ENCODE data around the gene DRG2. TPM values are rescaled to one million over a fixed set of nuclear protein-coding genes. Genes with fewer than 3 reads are reported as not detected.

Gene DRG2
- total RNA-seq, 1 donor from 2014 or later, result 25.3 TPM

- no peak for DNase-seq (ENCODE audit: low spot score)
Measured at GRCh38 chr17:18074566-18075272, 13.0 kb upstream of the DRG2 start.

DNA sequence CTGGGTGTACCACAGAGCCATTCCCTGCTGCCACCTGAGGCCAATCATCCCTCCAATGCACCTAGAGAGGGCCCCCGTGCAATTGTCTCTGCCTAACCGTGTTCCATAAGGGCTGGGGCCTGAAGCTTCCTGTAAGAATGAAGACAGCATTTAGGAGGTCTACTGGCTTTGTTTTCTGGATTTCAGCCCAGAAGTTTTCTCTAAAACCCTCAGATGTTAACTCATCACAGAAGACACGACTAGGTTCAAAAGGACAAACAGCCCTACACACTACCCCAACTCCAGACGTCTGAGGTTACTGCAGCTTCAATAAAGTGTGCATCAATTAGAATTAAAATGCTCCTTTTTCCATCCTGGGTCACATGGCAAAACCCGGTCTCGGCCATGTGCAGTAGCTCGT, 10.8 kb upstream of the DRG2 start:
- peak; percentile 84 for DNase-seq (ENCODE audit: low spot score)

GRCh38 chr17:18079543-18079942, 8.2 kb upstream of the DRG2 start:
- DNase-seq (ENCODE audit: low spot score), result no peak

DNA sequence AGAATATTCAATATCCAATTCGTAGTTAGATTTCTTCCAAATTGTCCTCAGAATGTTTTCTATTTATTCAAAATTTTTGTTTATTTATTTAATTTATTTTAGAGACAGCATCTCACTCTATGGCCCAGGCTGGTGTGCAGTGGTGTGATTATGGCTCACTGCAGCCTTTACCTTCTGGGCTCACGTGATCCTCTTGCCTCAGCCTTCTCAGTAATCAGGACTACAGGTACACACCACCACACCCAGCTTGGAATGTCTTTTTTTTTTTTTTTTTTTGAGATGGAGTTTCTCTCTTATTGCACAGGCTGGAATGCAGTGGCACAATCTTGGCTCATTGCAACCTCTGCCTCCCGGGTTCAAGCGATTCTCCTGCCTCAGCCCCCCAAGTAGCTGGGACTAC, 3.5 kb upstream of the DRG2 start:
- no peak for DNase-seq (ENCODE audit: low spot score)

DNA sequence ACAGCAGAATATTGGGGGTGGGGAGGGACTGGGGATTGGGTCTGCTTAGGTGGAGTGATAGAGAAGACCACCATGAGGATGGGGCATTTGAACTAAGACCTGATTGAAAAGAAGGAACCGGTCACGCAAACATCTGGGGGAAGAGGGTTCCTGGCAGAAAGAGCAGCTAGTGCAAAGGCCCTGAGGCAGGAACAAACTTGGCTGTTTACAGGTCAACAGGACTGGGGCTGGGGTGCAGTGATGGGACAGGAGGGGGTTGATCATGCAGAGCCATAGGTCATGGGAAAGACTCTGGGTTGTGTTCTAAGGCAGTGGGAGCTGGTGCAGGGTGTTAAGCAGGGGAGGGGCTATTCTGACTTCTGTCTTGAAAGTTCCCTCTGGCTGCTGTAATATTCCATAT, 1.9 kb downstream of the DRG2 start:
- no peak for DNase-seq (ENCODE audit: low spot score)

DNA sequence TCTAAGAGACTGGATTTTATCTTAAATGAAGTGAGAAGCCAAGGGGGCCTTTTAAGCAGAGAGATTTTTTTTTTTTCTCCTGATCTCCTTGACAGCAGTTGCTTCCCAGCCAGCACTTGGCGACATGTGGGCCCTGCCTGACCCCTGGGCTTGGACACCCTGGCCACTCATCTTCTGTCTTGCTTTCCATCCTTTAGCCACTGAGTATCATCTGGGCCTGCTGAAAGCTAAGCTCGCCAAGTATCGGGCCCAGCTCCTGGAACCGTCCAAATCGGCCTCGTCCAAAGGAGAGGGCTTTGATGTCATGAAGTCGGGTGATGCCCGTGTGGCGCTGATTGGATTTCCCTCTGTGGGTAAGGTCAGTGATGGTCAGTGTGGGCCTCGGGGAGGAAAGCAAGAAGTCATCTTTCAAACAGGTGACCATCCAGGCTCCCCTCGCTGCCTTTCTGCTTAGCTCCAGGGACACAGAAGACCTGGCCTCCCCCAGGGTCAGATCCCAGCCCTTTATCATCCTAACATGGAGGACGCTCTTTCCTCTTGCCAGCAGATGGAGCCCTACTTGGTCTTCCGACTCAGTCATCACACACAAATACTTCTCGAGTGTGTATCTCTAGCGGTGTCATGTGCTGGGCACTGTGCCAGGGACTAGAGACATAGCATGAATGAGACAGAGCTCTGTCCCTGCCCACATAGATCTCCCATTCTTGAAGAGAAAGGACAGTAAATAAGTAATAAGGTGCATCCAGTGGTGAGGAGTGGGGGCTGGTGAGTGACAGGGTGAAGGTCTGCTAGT, 6.1 kb downstream of the DRG2 start:
- DNase-seq (ENCODE audit: low spot score), result peak; percentile 25

GRCh38 chr17:18094409-18094807, 6.7 kb downstream of the DRG2 start:
- no peak for DNase-seq (ENCODE audit: low spot score)

DNA sequence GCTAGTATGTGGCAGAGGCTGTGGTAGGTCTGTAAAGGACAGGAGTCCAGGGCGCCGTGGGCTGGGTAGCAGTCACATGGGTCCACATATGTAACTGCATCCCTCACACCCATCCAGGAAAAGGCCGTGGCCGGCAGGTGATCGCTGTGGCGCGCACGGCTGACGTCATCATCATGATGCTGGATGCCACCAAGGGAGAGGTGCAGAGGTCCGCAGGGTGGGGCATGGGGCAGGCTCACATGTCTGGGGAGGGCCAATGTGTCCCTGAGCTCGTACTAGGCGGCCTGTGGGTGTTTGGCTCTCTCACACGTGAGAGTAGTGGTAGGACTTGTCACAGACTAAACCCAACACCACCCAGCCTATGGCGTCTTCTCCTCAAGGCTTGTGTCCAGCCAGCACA, 11.8 kb downstream of the DRG2 start:
- no peak for DNase-seq (ENCODE audit: low spot score)

- DNase-seq (ENCODE audit: low spot score), result no peak
Measured at GRCh38 chr17:18100616-18101015, 12.9 kb downstream of the DRG2 start.

- no peak for DNase-seq (ENCODE audit: low spot score)
Measured at GRCh38 chr17:18101828-18102227, 14.1 kb downstream of the DRG2 start.

GRCh38 chr17:18102640-18103039, 14.9 kb downstream of the DRG2 start:
- DNase-seq (ENCODE audit: low spot score), result no peak

- DNase-seq (ENCODE audit: low spot score), result no peak
Measured at GRCh38 chr17:18105027-18105426, 17.3 kb downstream of the DRG2 start.

DNA sequence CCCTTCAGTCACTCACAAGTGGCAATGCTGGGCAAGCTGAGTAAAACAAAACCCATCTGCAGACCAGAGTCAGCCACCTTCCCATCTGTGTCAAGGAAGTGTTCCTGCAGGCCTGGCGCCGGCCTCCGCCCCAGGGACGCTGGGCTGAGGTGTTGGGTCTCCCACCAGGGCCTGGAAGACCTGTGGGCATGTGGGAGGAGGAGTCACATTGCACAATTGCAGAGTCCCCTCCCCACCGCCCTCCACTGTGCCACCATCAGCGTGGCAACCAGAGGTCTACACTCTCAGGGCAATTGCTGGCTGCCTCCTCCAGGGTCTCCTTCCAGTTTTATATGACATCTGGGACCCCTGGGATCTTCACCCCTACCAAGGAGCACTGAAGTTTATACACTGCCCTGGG, 17.8 kb downstream of the DRG2 start:
- DNase-seq (ENCODE audit: low spot score), result no peak

GRCh38 chr17:18106211-18106610, 18.5 kb downstream of the DRG2 start:
- no peak for DNase-seq (ENCODE audit: low spot score)

- DNase-seq (ENCODE audit: low spot score), result no peak
Measured at GRCh38 chr17:18107061-18107790, 19.5 kb downstream of the DRG2 start.

DNA sequence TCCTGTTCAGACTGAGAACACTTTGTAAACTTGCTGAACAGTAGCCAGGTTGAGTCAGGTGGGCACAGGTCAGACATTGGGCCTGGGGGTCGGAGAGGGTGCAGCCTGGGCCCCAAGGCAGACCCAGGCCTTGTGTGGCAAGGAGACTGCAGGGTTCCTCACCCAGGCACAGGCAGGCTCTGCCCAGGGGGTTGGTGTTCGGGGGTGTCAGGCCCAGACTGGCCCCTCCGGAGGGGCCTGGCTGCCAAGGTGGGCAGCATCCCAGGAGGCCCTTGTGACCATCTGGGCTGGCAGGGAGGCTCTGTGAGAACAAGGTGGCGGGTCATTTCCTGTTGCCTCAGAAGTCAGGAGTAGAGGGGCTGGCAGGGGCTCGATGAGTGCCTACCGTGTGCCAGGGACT, 20.2 kb downstream of the DRG2 start:
- DNase-seq (ENCODE audit: low spot score), result no peak

- DNase-seq (ENCODE audit: low spot score), result no peak
Measured at GRCh38 chr17:18108401-18109312, 20.9 kb downstream of the DRG2 start, which contains the start of gene MYO15A. MYO15A (plus strand) TSS chr17:18108756; CDS start chr17:18118801, 10,045 bp downstream.

DNA sequence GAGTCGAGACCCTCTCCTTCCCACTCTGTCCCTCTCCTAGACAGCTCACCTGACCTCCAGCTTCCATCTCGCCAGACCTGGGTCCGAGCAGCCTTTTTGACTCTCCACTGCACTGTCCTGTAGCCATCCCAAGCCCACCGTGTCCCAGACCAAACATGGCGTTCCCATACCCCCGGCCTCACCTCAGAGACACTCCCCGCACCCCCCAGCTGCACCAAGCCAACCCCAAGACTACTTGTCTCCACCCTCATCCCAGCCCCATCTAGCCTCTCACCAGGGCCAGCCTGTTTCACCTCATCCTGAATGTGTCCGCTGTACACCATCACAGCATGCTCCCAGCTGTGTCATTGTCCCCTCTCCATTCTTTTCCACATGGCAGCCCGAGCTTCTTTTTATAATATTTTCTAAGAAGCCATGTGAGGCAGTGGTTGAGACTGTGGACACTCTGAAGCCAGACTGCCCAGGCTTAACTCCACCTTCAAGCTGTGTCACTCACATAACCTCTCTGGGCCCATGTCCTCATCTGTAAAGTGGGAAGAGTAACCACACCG, 22.3 kb downstream of the DRG2 start:
- DNase-seq (ENCODE audit: low spot score), result no peak

DNA sequence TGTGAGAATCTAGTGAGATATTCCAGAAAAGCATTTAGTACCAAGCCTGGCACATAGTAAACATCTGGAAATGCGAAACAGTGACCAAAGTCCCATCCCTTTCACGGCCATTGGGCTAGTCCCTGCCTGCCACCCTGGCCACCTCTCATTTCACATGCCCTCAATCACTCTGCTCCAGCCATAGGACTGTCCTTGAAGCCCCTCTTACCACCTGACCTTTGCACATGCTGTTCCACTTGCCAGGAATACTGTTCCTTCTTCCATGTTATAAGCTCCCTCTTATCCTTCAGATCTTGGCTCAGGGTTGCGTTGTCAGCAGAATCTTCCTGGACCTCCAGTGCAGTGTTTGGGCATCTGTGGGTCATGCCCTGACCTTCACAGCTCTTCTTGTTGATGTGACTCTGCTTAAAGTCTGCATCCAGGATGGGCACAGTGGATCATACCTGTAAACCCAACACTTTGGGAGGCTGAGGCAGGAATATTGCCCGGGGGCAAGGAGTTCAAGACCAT, 22.9 kb downstream of the DRG2 start:
- DNase-seq (ENCODE audit: low spot score), result no peak

DNA sequence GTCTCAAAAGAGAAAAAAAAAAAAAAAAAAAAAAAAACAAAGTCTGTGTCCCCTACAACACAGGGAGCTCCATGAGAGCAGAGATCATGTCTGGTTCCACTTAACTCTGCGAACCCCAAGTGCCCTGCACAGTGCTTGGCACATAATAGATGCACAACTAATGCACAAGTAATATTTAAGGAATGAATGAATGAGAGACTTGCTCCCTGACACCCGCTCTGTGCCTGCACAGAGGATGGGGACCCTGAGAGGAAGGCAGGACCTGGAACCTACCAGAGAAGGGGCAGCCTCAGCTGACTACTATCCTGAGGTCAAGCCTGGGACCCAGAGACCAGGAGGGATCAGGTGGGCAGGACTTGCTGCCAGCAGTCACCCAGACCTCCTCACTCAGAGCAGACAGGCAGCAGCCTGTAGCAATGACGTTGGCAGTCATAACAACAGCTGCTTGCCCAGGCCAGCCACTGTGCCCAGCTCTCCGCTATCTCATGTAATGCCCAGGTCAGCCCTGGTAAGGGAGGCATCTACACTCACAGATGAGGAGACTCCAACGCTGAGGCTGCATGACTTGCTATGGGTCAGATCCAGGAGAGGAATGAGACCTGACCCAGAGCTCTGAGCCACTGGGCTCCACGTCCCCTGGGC, 23.7 kb downstream of the DRG2 start:
- DNase-seq (ENCODE audit: low spot score), result no peak
